GM23338 (cell line): ENCODE data around the gene UBXN2A. TPM values are rescaled to one million over a fixed set of nuclear protein-coding genes. Genes with fewer than 3 reads are reported as not detected.

Experiments used
- ATAC-seq: fragments of 200-7000 bp; cut with Tn5 transposase; 3 replicates; pipeline ENCODE4 v1.9.1; 2020
- DNase-seq: peaks from one replicate; pipeline ENCODE4 v3.0.0-alpha.2; 2015; ENCODE audit warnings: low spot score
- H2AFZ ChIP-seq: fragments of 200-600 bp; sonication (generic); 2 replicates; pipeline ENCODE4 v1.8.0; 2016; ENCODE audit warnings: antibody characterized with exemption, mild to moderate bottlenecking, moderate library complexity
- H3F3A ChIP-seq: fragments of 200-600 bp; sonication (generic); replicated peaks from 2 replicates; pipeline ENCODE4 v1.8.0; 2017; ENCODE audit warnings: antibody characterized with exemption, mixed run types, low read depth
- H3K27ac ChIP-seq: fragments of 200-600 bp; sonication (generic); 2 replicates; pipeline ENCODE4 v1.6.1; 2016; ENCODE audit warnings: low read depth
- H3K27me3 ChIP-seq: fragments of 200-600 bp; sonication (generic); 2 replicates; pipeline ENCODE4 v1.8.0; 2016; ENCODE audit warnings: mild to moderate bottlenecking, mixed run types, moderate library complexity; ENCODE audit not compliant: insufficient read depth
- H3K36me3 ChIP-seq: fragments of 200-600 bp; sonication (generic); 2 replicates; pipeline ENCODE4 v1.8.0; 2016; ENCODE audit warnings: mild to moderate bottlenecking; ENCODE audit not compliant: insufficient read depth
- H3K4me1 ChIP-seq: fragments of 200-600 bp; sonication (generic); 2 replicates; pipeline ENCODE4 v1.8.0; 2016; ENCODE audit warnings: mild to moderate bottlenecking, moderate library complexity; ENCODE audit not compliant: insufficient read depth
- H3K4me2 ChIP-seq: fragments of 200-600 bp; sonication (generic); 2 replicates; pipeline ENCODE4 v1.7.1; 2017; ENCODE audit warnings: mixed run types
- H3K4me3 ChIP-seq: fragments of 200-600 bp; sonication (generic); 2 replicates; pipeline ENCODE4 v1.6.1; 2016; ENCODE audit warnings: mixed run types
- H3K79me2 ChIP-seq: fragments of 200-600 bp; sonication (generic); replicated peaks from 2 replicates; pipeline ENCODE4 v1.8.0; 2017; ENCODE audit warnings: mild to moderate bottlenecking; ENCODE audit not compliant: insufficient read depth
- H3K9me2 ChIP-seq: fragments of 200-600 bp; sonication (generic); 2 replicates; pipeline ENCODE4 v1.8.0; 2017; ENCODE audit not compliant: insufficient read depth
- H4K20me1 ChIP-seq: fragments of 200-600 bp; sonication (generic); replicated peaks from 2 replicates; pipeline ENCODE4 v1.8.0; 2017; ENCODE audit warnings: mild to moderate bottlenecking; ENCODE audit not compliant: insufficient read depth
- H3K27ac Mint-ChIP-seq: 2 replicates; pipeline ENCODE4 v1.8.0; 2020; ENCODE audit warnings: inconsistent platforms, mild to moderate bottlenecking, moderate library complexity, mixed read lengths
- H3K27me3 Mint-ChIP-seq: 3 replicates; pipeline ENCODE4 v1.8.0; 2022; ENCODE audit warnings: low read depth, mild to moderate bottlenecking, moderate library complexity, mixed read lengths, inconsistent platforms; ENCODE audit not compliant: insufficient read depth, poor library complexity
- H3K36me3 Mint-ChIP-seq: 3 replicates; pipeline ENCODE4 v1.8.0; 2021; ENCODE audit warnings: low read depth, mild to moderate bottlenecking, inconsistent platforms, moderate library complexity, mixed read lengths
- H3K4me1 Mint-ChIP-seq: 3 replicates; pipeline ENCODE4 v1.8.0; 2020; ENCODE audit warnings: mild to moderate bottlenecking, inconsistent platforms, mixed read lengths
- H3K4me3 Mint-ChIP-seq: 3 replicates; pipeline ENCODE4 v1.8.0; 2021; ENCODE audit warnings: moderate library complexity, mild to moderate bottlenecking, inconsistent platforms, mixed read lengths
- H3K9me3 Mint-ChIP-seq: 3 replicates; pipeline ENCODE4 v1.8.0; 2020; ENCODE audit warnings: moderate library complexity, mild to moderate bottlenecking, inconsistent platforms, mixed read lengths
- ETS1 ChIP-seq: IDR thresholded peaks from 2 replicates; pipeline ENCODE4 v1.6.1; 2016; ENCODE audit warnings: antibody characterized with exemption
- EZH2phosphoT487 ChIP-seq: fragments of 200-600 bp; sonication (generic); IDR thresholded peaks from one replicate; pipeline ENCODE4 v1.8.1; 2018; ENCODE audit warnings: antibody characterized with exemption; ENCODE audit not compliant: unreplicated experiment
- NANOG ChIP-seq: IDR thresholded peaks from 2 replicates; pipeline ENCODE4 v1.6.1; 2016; ENCODE audit warnings: antibody characterized with exemption, borderline replicate concordance
- POLR2AphosphoS5 ChIP-seq: IDR thresholded peaks from 2 replicates; pipeline ENCODE4 v1.6.1; 2016; ENCODE audit warnings: antibody characterized with exemption, low read depth
- STAT1 ChIP-seq: IDR thresholded peaks from one replicate; pipeline ENCODE4 v1.6.1; 2016; ENCODE audit warnings: antibody characterized with exemption; ENCODE audit not compliant: unreplicated experiment
- ZNF331 ChIP-seq: fragments of 250-450 bp; sonication (Bioruptor Pico); IDR thresholded peaks from 2 replicates; pipeline ENCODE4 v1.5.0; 2020; ENCODE audit warnings: low read depth, mild to moderate bottlenecking, moderate library complexity
- ZNF462 ChIP-seq: fragments of 250-450 bp; sonication (Bioruptor Pico); IDR thresholded peaks from 2 replicates; pipeline ENCODE4 v1.5.0; 2020; ENCODE audit warnings: mild to moderate bottlenecking, moderate library complexity
- polyA plus RNA-seq: library from polyadenylated mRNA; unstranded; fragments of >200 nt; fragmentation: Nextera tagmentation; extraction: Ambion mirVana; gene quantifications from 2 replicates; pipeline ENCODE4 v1.2.1, GENCODE V29; 2016
- total RNA-seq: library from RNA; depleted of rRNA; stranded (reverse); fragments of >200 nt; shearing (Covaris generic); gene quantifications from 2 replicates; pipeline ENCODE4 v1.2.3, GENCODE V29; 2014
- TF ChIP-seq, protein P1 (sequence below), 2 experiments: fragments of 200-600 bp in 1 of 2; sonication (generic) in 1 of 2; conservative IDR thresholded peaks; 2 replicates each; pipeline versions ENCODE4 v1.5.1 to v1.6.1; 2016 to 2017; ENCODE audit warnings: antibody characterized with exemption in 2 of 2, low read depth in 2 of 2, mild to moderate bottlenecking in 2 of 2, moderate library complexity in 1 of 2

Gene UBXN2A
- total and polyA plus RNA-seq, 2 experiments from 2014 or later = 11.5 to 12.1 TPM

GRCh38 chr2:24022975-24023575, 82.8 kb downstream of the UBXN2A start:
- no peak overlapping the region for H2AFZ ChIP-seq
- H3K27ac ChIP-seq = no peak overlapping the region
- H3K4me2 ChIP-seq = no peak overlapping the region
- ATAC-seq (no peak), DNase-seq (no peak)
- peaks cover 11% of the 10 kb centered on the region; the same call in 1 of the 2 replicates for H3K79me2 ChIP-seq
- Mint-ChIP-seq H3K36me3 (peaks cover 39% of the 10 kb centered on the region), H3K4me1 (peaks cover 55% of the 10 kb centered on the region), H3K9me3 (peaks cover 3% of the 10 kb centered on the region; the same call in 2 of the 3 replicates), H3K4me3 (no peak overlapping the region), H3K27me3 (peaks cover 20% of the 10 kb centered on the region), H3K27ac (no peak overlapping the region)
- H3K27me3 ChIP-seq = no peaks in the 10 kb centered on the region
- no peaks in the 10 kb centered on the region for H3K9me2 ChIP-seq
- no peaks in the 10 kb centered on the region for H4K20me1 ChIP-seq
- H3K4me3 ChIP-seq = no peak overlapping the region
- H3K36me3 ChIP-seq = no peaks in the 10 kb centered on the region
- peaks cover 44% of the 10 kb centered on the region for H3K4me1 ChIP-seq
- 0 out of 2 replicates have a peak, but pooled peaks cover 5% of the 10 kb centered on the region for H3F3A ChIP-seq
- no peak for TF ChIP-seq ETS1
- no peak for TF ChIP-seq POLR2AphosphoS5
- TF ChIP-seq ZNF331 (CRISPR knock-in tag) = no peak
- TF ChIP-seq ZNF462 = no peak
- TF ChIP-seq STAT1 = no peak
- no peak for TF ChIP-seq NANOG
- TF ChIP-seq, protein P1, sequence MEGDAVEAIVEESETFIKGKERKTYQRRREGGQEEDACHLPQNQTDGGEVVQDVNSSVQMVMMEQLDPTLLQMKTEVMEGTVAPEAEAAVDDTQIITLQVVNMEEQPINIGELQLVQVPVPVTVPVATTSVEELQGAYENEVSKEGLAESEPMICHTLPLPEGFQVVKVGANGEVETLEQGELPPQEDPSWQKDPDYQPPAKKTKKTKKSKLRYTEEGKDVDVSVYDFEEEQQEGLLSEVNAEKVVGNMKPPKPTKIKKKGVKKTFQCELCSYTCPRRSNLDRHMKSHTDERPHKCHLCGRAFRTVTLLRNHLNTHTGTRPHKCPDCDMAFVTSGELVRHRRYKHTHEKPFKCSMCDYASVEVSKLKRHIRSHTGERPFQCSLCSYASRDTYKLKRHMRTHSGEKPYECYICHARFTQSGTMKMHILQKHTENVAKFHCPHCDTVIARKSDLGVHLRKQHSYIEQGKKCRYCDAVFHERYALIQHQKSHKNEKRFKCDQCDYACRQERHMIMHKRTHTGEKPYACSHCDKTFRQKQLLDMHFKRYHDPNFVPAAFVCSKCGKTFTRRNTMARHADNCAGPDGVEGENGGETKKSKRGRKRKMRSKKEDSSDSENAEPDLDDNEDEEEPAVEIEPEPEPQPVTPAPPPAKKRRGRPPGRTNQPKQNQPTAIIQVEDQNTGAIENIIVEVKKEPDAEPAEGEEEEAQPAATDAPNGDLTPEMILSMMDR (conservative IDR thresholded peaks at IDR 0.05; ENCODE audit: low read depth in 2 of 2) = no peak
- TF ChIP-seq EZH2phosphoT487 = no peak
